Right lung (tissue), 5 donors: ENCODE data around the gene PTGFRN. TPM values are rescaled to one million over a fixed set of nuclear protein-coding genes. Genes with fewer than 3 reads are reported as not detected.
"Not testable (repeated sequence)": the region's sequence is repeated elsewhere in the genome, so short reads cannot be mapped to it uniquely, and the experiment has no call there.

Source experiments
- DNase-seq, 2 donors: peaks; one replicate each; pipeline ENCODE4 v3.0.0-alpha.2; 2013
- polyA plus RNA-seq, 5 donors: library from polyadenylated mRNA; unstranded; fragments of 120-200 nt; gene quantifications; one replicate each; pipeline versions ENCODE4 v1.2.1 to v1.2.3, GENCODE V29; 2013; ENCODE audit warnings: inconsistent platforms in 1 of 5, low replicate concordance in 1 of 5; ENCODE audit not compliant: insufficient read length in 5 of 5, insufficient read depth in 1 of 5

Gene PTGFRN
- polyA plus RNA-seq, 5 donors: 40.5 to 73.5 (median 66.1) TPM

- DNase-seq: no peak
Measured at GRCh38 chr1:116914667-116915066, 5.0 kb downstream of the PTGFRN start.

- no peak for DNase-seq
Measured at GRCh38 chr1:116915086-116915661, 5.5 kb downstream of the PTGFRN start.

- no peak for DNase-seq
Measured at GRCh38 chr1:116916002-116916401, 6.3 kb downstream of the PTGFRN start.

- DNase-seq: no peak
Measured at GRCh38 chr1:116916533-116917445, 7.1 kb downstream of the PTGFRN start.

GRCh38 chr1:116918714-116919357 lies 9.1 kb downstream of the PTGFRN start:
- DNase-seq: no peak

- DNase-seq: no peak
Measured at GRCh38 chr1:116919802-116920201, 10.1 kb downstream of the PTGFRN start.

GRCh38 chr1:116920211-116920610 lies 10.5 kb downstream of the PTGFRN start:
- no peak for DNase-seq

GRCh38 chr1:116921301-116921885 lies 11.7 kb downstream of the PTGFRN start:
- no peak for DNase-seq

GRCh38 chr1:116921937-116922336 lies 12.2 kb downstream of the PTGFRN start:
- no peak for DNase-seq

- DNase-seq: no peak
Measured at GRCh38 chr1:116923421-116923820, 13.7 kb downstream of the PTGFRN start.

- DNase-seq: no peak
Measured at GRCh38 chr1:116927049-116927798, 17.5 kb downstream of the PTGFRN start.

- no peak for DNase-seq
Measured at GRCh38 chr1:116929961-116930592, 20.4 kb downstream of the PTGFRN start.

- DNase-seq: no peak
Measured at GRCh38 chr1:116931016-116931918, 21.6 kb downstream of the PTGFRN start.

- no peak for DNase-seq
Measured at GRCh38 chr1:116933606-116934515, 24.1 kb downstream of the PTGFRN start.

GRCh38 chr1:116934586-116935207 lies 25.0 kb downstream of the PTGFRN start:
- no peak for DNase-seq

GRCh38 chr1:116938216-116938615 lies 28.5 kb downstream of the PTGFRN start:
- DNase-seq: no peak

GRCh38 chr1:116939780-116940543 lies 30.2 kb downstream of the PTGFRN start:
- not testable (repeated sequence) for DNase-seq
